Omental fat pad (tissue), 4 donors: ENCODE results near the gene RNF6. TPM values are rescaled to one million over a fixed set of nuclear protein-coding genes. Genes with fewer than 3 reads are reported as not detected.
A peak's percentile ranks its signal among the peaks of the same experiment; 100 is the strongest.

ENCODE experiments used
- ATAC-seq: fragments of 150-250 bp; one replicate; pipeline ENCODE4 v1.9.1; 2016; ENCODE audit warnings: mild to moderate bottlenecking, moderate library complexity; ENCODE audit not compliant: low FRiP score
- DNase-seq: peaks from one replicate; pipeline ENCODE4 v3.0.0-alpha.2; 2019; ENCODE audit warnings: low spot score
- CTCF ChIP-seq, 3 donors: fragments of 450-650 bp; IDR thresholded peaks; one replicate each; pipeline ENCODE4 v1.5.1; 2016 to 2017; ENCODE audit warnings: antibody characterized with exemption in 3 of 3, mild to moderate bottlenecking in 3 of 3, moderate library complexity in 2 of 3
- total RNA-seq, 4 donors: library from RNA; depleted of rRNA; stranded (reverse); fragments of >200 nt; gene quantifications; one replicate each; pipeline ENCODE4 v1.1.0, GENCODE V29; 2016

The RNF6 gene
- 10 to 100 TPM; 27.0 to 33.7 (median 27.5) TPM for total RNA-seq

- no peak for TF ChIP-seq CTCF (IDR thresholded peaks at IDR 0.05)
- ATAC-seq (peak; percentile 99), DNase-seq (peak; percentile 92)
These were observed at the start of gene RNF6 for GRCh38 chr13:26221721-26222519. Gene RNF6 (minus strand): TSS chr13:26222314. CDS start chr13:26219649, 2,665 bp downstream.

- TF ChIP-seq CTCF (IDR thresholded peaks at IDR 0.05): no peak
- ATAC-seq (no peak), DNase-seq (no peak)
These were observed 48.6 kb upstream of the RNF6 start for GRCh38 chr13:26270707-26271106.

- ATAC-seq: no peak
- TF ChIP-seq CTCF (IDR thresholded peaks at IDR 0.05): no peak
- DNase-seq: no peak
These were observed 44.2 kb upstream of the RNF6 start for GRCh38 chr13:26266311-26266710.

- ATAC-seq (no peak), DNase-seq (no peak)
- no peak for TF ChIP-seq CTCF (IDR thresholded peaks at IDR 0.05)
These were observed 40.0 kb upstream of the RNF6 start for GRCh38 chr13:26262156-26262555.

- DNase-seq: no peak
- no peak for TF ChIP-seq CTCF (IDR thresholded peaks at IDR 0.05)
- ATAC-seq: no peak
These were observed 37.5 kb upstream of the RNF6 start for GRCh38 chr13:26259634-26260033.

- no peak for ATAC-seq
- no peak for DNase-seq
These were observed 34.9 kb upstream of the RNF6 start for GRCh38 chr13:26257049-26257448.

More at GRCh38 chr13:26257049-26257448, 34.9 kb upstream of the RNF6 start:
- no peak for TF ChIP-seq CTCF (IDR thresholded peaks at IDR 0.05)
